Stimulated activated CD8-positive, alpha-beta memory T cell treated with anti-CD3 and anti-CD28 coated beads, Interleukin-12 subunit alpha, Interleukin-12 subunit beta, amount 100 ng/mL, for 24 hours (primary cell): Measurements from ENCODE around the gene RITA1.

Source experiments
- DNase-seq: peaks from one replicate; pipeline ENCODE4 v3.0.0-alpha.2; 2020; ENCODE audit errors: extremely low read depth

The RITA1 gene

DNA sequence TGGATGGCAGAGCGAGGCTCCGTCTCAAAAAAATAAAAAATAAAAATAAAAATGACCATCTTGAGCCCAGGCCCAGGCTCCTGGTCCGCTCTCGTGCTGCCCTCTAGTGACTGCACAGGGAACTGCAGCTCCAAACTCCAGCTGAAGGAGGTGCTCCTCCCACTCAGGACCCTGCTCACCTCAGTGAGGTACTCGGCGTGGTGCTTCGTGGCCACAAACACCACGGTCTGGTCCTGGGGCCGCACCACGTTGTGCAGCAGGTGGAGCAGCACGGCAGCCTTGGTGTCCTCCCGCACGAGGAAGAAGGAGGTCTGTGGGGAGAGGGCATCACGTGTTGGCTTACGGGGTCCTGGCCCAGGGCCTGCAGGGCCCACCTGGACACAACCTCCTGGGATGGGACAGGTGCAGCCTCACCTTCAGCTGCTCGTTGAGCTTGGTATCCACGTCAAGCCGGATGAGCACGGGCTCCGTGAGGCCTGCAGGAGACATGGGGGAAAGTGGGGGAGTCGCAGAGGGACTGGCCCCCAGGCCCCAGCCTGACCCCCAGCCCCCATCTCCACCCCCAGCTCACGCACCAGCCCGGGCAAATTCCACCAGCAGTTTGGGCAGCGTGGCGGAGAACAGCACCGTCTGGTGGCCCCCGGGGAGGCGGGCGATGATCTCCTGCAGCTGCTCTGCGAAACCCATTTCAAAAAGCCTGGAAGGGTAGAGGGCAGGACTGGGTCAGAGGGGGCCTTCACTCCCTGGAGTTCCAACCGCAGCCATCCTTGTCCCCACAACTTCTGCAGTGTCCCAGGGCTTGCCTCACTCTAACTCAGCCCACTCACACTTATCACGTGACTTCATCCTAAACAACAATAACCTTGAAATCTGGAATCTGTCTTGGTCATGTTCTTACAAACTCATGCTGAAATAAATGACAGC is 10.8 kb upstream of the RITA1 start:
- no peak for DNase-seq

- DNase-seq, result no peak
Observed at GRCh38 chr12:113179023-113179422, 6.5 kb upstream of the RITA1 start.

GRCh38 chr12:113180333-113180732 is 5.2 kb upstream of the RITA1 start:
- no peak for DNase-seq

- no peak for DNase-seq
Observed at GRCh38 chr12:113181975-113182374, 3.5 kb upstream of the RITA1 start.

GRCh38 chr12:113183030-113183589 is 2.4 kb upstream of the RITA1 start:
- DNase-seq, result no peak

GRCh38 chr12:113184098-113184899 is 1.2 kb upstream of the RITA1 start:
- no peak for DNase-seq

DNA sequence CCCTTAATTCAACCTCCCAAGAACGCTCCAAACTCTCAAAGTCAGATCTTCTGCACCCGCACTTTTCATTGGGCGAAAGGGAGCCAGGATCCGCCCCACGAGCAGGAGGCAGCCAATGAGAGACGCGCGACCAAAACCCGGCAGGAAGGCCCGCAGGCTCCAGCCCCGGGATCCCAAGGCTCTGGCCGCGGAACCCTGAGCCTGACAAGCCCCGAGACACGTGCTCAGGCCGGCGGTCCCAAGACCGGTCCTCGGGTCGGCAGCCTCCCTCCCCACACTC is 681 bp upstream of the RITA1 start:
- DNase-seq, result peak; percentile 71

DNA sequence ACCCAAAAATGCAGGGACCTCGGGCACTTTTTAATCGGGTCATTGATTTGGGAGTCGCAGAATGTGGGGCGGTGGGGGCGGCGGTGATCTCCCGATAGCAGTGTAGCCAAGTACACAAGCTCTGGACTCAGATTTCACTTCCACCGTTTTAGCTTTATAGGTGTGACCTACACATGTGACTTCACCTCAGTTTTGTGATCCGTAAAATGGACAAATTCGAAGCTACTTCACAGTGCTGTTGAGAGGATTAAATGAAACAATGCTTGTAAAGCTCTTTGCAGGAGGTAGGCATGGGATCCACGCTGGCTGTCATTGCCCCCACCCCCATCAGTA is 478 bp downstream of the RITA1 start:
- no peak for DNase-seq

GRCh38 chr12:113186666-113187325 is 1.3 kb downstream of the RITA1 start:
- DNase-seq, result no peak

DNA sequence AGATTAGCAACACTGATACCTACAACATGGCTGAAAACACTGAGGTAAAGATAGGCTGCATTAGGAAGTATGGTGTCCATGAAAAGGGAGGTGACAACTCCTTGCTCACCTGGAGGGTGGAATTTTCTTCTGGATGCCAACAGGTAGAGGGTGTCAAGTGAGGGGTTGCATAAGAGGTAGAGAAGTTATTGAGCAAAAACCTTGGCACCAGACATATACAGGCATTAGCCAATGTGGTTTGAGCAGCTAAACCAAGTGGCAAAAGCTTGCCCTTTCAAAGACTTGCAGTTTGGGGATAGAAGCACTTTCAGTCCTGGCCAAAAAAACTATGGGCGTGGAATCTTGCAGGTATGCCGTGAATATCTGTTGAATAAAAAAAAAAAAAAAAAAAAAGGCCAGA is 3.8 kb downstream of the RITA1 start:
- no peak for DNase-seq

- no peak for DNase-seq
Observed at GRCh38 chr12:113190761-113191160, 5.2 kb downstream of the RITA1 start.

- DNase-seq, result no peak
Observed at GRCh38 chr12:113191227-113191626, 5.7 kb downstream of the RITA1 start.

- DNase-seq, result no peak
Observed at GRCh38 chr12:113194971-113195391, 9.5 kb downstream of the RITA1 start.

- no peak for DNase-seq
Observed at GRCh38 chr12:113195598-113195997, 10.1 kb downstream of the RITA1 start.

GRCh38 chr12:113196582-113196981 is 11.1 kb downstream of the RITA1 start:
- no peak for DNase-seq

GRCh38 chr12:113196990-113197389 is 11.5 kb downstream of the RITA1 start:
- no peak for DNase-seq

- DNase-seq, result no peak
Observed at GRCh38 chr12:113197518-113198077, 12.1 kb downstream of the RITA1 start.

- DNase-seq, result no peak
Observed at GRCh38 chr12:113198296-113198695, 12.8 kb downstream of the RITA1 start.

DNA sequence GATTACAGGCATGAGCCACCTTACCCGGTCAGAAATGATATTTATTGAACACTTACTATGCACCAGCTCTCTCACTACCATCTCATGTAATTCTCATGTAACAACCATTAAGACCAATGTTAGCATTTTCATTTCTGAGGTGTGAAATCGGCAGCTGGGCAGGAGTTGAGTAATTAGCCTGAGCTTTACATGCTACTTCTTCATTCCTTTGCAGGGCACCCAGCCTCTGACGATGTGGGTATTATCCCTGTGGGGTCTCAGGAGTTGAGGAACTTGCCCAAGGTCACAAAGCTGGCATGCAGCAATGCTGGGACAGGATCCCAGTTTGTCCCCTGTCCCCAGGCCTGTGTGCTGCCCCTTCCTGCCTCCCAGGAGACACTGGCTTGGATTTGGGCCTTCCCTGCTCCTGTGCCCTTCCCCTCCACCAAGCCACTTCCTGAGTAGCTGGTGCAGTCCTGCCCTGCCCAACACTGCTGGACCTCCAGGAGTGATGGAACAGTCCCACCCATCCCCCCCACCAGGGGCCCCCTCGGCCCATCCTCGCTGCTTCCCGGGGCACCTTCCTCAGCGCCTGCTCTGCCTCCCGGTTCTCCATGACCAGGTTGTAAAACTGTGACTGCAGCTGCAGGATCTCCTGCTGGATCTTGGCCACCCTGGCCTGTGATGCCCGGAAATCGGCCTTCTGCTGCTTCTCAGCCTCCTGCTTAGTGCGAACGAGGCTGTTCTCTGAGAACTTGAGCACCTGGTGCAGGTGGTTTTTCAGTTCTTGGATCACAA is 14.7 kb downstream of the RITA1 start:
- no peak for DNase-seq

- no peak for DNase-seq
Observed at GRCh38 chr12:113201187-113202177, 16.0 kb downstream of the RITA1 start.
